GM12878 (cell line): ENCODE results near the gene ZCCHC8. TPM values are rescaled to one million over a fixed set of nuclear protein-coding genes. Genes with fewer than 3 reads are reported as not detected.

Experiments
- ATF3 ChIP-seq: IDR thresholded peaks from 2 replicates; pipeline ENCODE4 v1.6.1; 2011; ENCODE audit warnings: low read depth, mild to moderate bottlenecking, low read length, moderate library complexity, borderline replicate concordance; ENCODE audit errors: extremely low read depth
- ATF7 ChIP-seq: fragments of 450-650 bp; IDR thresholded peaks from 2 replicates; pipeline ENCODE4 v1.6.1; 2016; ENCODE audit warnings: low read depth, mild to moderate bottlenecking
- CBX5 ChIP-seq: sonication (generic); IDR thresholded peaks from 2 replicates; pipeline ENCODE4 v1.6.1; 2016; ENCODE audit warnings: low read depth, moderate library complexity, mild to moderate bottlenecking, inconsistent platforms
- CHD2 ChIP-seq: IDR thresholded peaks from 2 replicates; pipeline ENCODE4 v1.6.1; 2011; ENCODE audit warnings: low read depth, low read length, improper control_type of control experiment, borderline replicate concordance
- CUX1 ChIP-seq: IDR thresholded peaks from 2 replicates; pipeline ENCODE4 v1.6.1; 2012; ENCODE audit warnings: improper control_type of control experiment, low read depth, low read length; ENCODE audit not compliant: insufficient replicate concordance
- DPF2 ChIP-seq: fragments of 450-650 bp; IDR thresholded peaks from 2 replicates; pipeline ENCODE4 v1.6.1; 2017; ENCODE audit warnings: mild to moderate bottlenecking
- EED ChIP-seq: sonication (generic); IDR thresholded peaks from 2 replicates; pipeline ENCODE4 v1.6.1; 2016; ENCODE audit warnings: antibody characterized with exemption, low read depth
- EP300 ChIP-seq, 2 experiments: fragments of 150-350 bp in 1 of 2; IDR thresholded peaks; 2 replicates each; pipeline ENCODE4 v1.6.1; 2011 to 2012; ENCODE audit warnings: low read depth in 2 of 2, low read length in 2 of 2, borderline replicate concordance in 1 of 2, improper control_type of control experiment in 1 of 2, inconsistent platforms in 1 of 2; ENCODE audit not compliant: control insufficient read depth in 1 of 2
- IKZF1 ChIP-seq: fragments of 450-650 bp; conservative IDR thresholded peaks from 2 replicates; pipeline ENCODE4 v1.6.1; 2017; ENCODE audit warnings: antibody characterized with exemption, mild to moderate bottlenecking
- IKZF2 ChIP-seq, 2 experiments: fragments of 450-650 bp; IDR thresholded peaks; 2 replicates each; pipeline ENCODE4 v1.6.1; 2017; ENCODE audit warnings: mild to moderate bottlenecking in 2 of 2, moderate library complexity in 2 of 2
- IRF4 ChIP-seq: IDR thresholded peaks from 2 replicates; pipeline ENCODE4 v1.6.1; 2011; ENCODE audit warnings: low read depth, low read length
- MAX ChIP-seq: IDR thresholded peaks from 2 replicates; pipeline ENCODE4 v1.6.1; 2012; ENCODE audit warnings: low read depth, low read length, improper control_type of control experiment
- MTA2 ChIP-seq: fragments of 450-650 bp; IDR thresholded peaks from 2 replicates; pipeline ENCODE4 v1.6.1; 2016; ENCODE audit warnings: low read depth, mild to moderate bottlenecking, moderate library complexity
- NFYA ChIP-seq: IDR thresholded peaks from 2 replicates; pipeline ENCODE4 v1.6.1; 2011; ENCODE audit warnings: low read depth, mild to moderate bottlenecking, low read length, improper control_type of control experiment, borderline replicate concordance
- NR2F1 ChIP-seq: fragments of 450-650 bp; conservative IDR thresholded peaks from 2 replicates; pipeline ENCODE4 v1.6.1; 2017; ENCODE audit warnings: mild to moderate bottlenecking
- POLR2AphosphoS2 ChIP-seq: IDR thresholded peaks from 2 replicates; pipeline ENCODE4 v1.6.1; 2011; ENCODE audit warnings: low read depth, mild to moderate bottlenecking, low read length, improper control_type of control experiment, moderate library complexity
- RAD51 ChIP-seq: fragments of 450-650 bp; IDR thresholded peaks from 2 replicates; pipeline ENCODE4 v1.6.1; 2016; ENCODE audit warnings: moderate library complexity, mild to moderate bottlenecking, inconsistent platforms
- SMAD1 ChIP-seq: fragments of 450-650 bp; IDR thresholded peaks from 2 replicates; pipeline ENCODE4 v1.6.1; 2018; ENCODE audit warnings: mild to moderate bottlenecking, low read depth; ENCODE audit not compliant: partially characterized antibody
- SMARCA5 ChIP-seq: fragments of 450-650 bp; IDR thresholded peaks from 2 replicates; pipeline ENCODE4 v1.6.1; 2017; ENCODE audit warnings: mild to moderate bottlenecking
- TAF1 ChIP-seq: IDR thresholded peaks from 2 replicates; pipeline ENCODE4 v1.6.1; 2011; ENCODE audit warnings: mild to moderate bottlenecking, low read depth, low read length, borderline replicate concordance
- YY1 ChIP-seq: IDR thresholded peaks from 2 replicates; pipeline ENCODE4 v1.6.1; 2011; ENCODE audit warnings: low read depth, mild to moderate bottlenecking, low read length
- ZBTB33 ChIP-seq: fragments of 450-650 bp; IDR thresholded peaks from 2 replicates; pipeline ENCODE4 v1.6.1; 2017; ENCODE audit warnings: mild to moderate bottlenecking
- ZNF384 ChIP-seq: IDR thresholded peaks from 2 replicates; pipeline ENCODE4 v1.6.1; 2012; ENCODE audit warnings: low read depth, mild to moderate bottlenecking, low read length, improper control_type of control experiment, borderline replicate concordance
- ZNF622 ChIP-seq: fragments of 450-650 bp; IDR thresholded peaks from 2 replicates; pipeline ENCODE4 v1.6.1; 2017; ENCODE audit warnings: mild to moderate bottlenecking, inconsistent platforms
- ZZZ3 ChIP-seq: IDR thresholded peaks from 2 replicates; pipeline ENCODE4 v1.6.1; 2011; ENCODE audit warnings: low read depth; ENCODE audit not compliant: control insufficient read depth, insufficient read length
- polyA plus RNA-seq, 11 experiments: library from polyadenylated mRNA; depleted of rRNA in 4 of 11; unstranded in 6 of 11; stranded (reverse) in 5 of 11; fragments of >200 nt; fragmentation: Nextera tagmentation in 4 of 11; fragmentation: Illumina TruSeq in 1 of 11; extraction: Ambion mirVana in 4 of 11; extraction: Trizol in 1 of 11; gene quantifications; 1 replicate in 1 of 11; 2 replicates in 10 of 11; pipeline versions ENCODE4 v1.2.1 to v1.2.3, GENCODE V29; 2011 to 2016; ENCODE audit warnings: inconsistent platforms in 2 of 11, missing spikeins in 2 of 11, low read depth in 1 of 11
- total RNA-seq, 4 experiments: library from RNA; depleted of rRNA in 3 of 4; stranded (reverse); fragments of >200 nt in 3 of 4; fragmentation: Illumina TruSeq in 1 of 4; extraction: Trizol in 1 of 4; gene quantifications; 2 replicates each; pipeline versions ENCODE4 v1.2.1 to v1.2.3, GENCODE V29; 2013 to 2021

ZCCHC8 gene
- total and polyA plus RNA-seq, 10 of the 15 experiments (the other 5 are each of a cell fraction or from before 2014, with no cell fraction given): 8.8 to 34.8 (median 21.7) TPM

GRCh38 chr12:122528992-122529391 is 28.3 kb upstream of the ZCCHC8 start (continued):
- no peak for TF ChIP-seq CBX5
- TF ChIP-seq ZZZ3: no peak
- TF ChIP-seq CHD2: no peak
- TF ChIP-seq POLR2AphosphoS2: no peak
- peak; percentile 74 for TF ChIP-seq IRF4
- TF ChIP-seq ATF7: peak; percentile 39; the same call in 1 of the 2 replicates
- TF ChIP-seq RAD51: no peak
- no peak for TF ChIP-seq TAF1
- no peak for TF ChIP-seq SMAD1
- no peak for TF ChIP-seq ZBTB33
- TF ChIP-seq YY1: no peak
- no peak for TF ChIP-seq NFYA
- TF ChIP-seq MTA2: peak; percentile 72
- TF ChIP-seq SMARCA5: peak; percentile 48; the same call in 1 of the 2 replicates
- TF ChIP-seq MAX: no peak
- TF ChIP-seq ZNF384: no peak
- peak in 1 of 2 experiments; percentile 29; a peak in 1 of 4 replicates for TF ChIP-seq EP300 (IDR thresholded peaks at IDR 0.05; ENCODE audit: borderline replicate concordance in 1 of 2, control insufficient read depth in 1 of 2, low read depth in 2 of 2, low read length in 2 of 2)
- TF ChIP-seq NR2F1: no peak
- no peak for TF ChIP-seq ZNF622
- TF ChIP-seq IKZF2 (IDR thresholded peaks at IDR 0.05): peak; percentile 70 to 80
- peak; percentile 74 for TF ChIP-seq IKZF1
- TF ChIP-seq ATF3: no peak
- peak; percentile 81 for TF ChIP-seq EED
- TF ChIP-seq CUX1: no peak
- TF ChIP-seq DPF2: peak; percentile 77
